K562 (cell line): ENCODE results near the gene HSD17B1. TPM values are rescaled to one million over a fixed set of nuclear protein-coding genes. Genes with fewer than 3 reads are reported as not detected.

Experiments used
- BRD9 ChIP-seq: fragments of 450-650 bp; IDR thresholded peaks from 2 replicates; pipeline ENCODE4 v1.6.1; 2018; ENCODE audit warnings: low read depth; ENCODE audit not compliant: partially characterized antibody
- ETV6 ChIP-seq, 3 experiments: fragments of 150-350 bp in 1 of 3; sonication (generic) in 1 of 3; formaldehyde crosslinking in 1 of 3; IDR thresholded peaks; 2 replicates each; pipeline versions ENCODE4 v1.6.1 to v1.8.0; 2014 to 2022; ENCODE audit warnings: borderline replicate concordance in 2 of 3, low read depth in 2 of 3, antibody characterized with exemption in 1 of 3, low read length in 1 of 3, mild to moderate bottlenecking in 1 of 3, missing genetic modification reagents in 1 of 3
- FOS ChIP-seq: IDR thresholded peaks from 3 replicates; pipeline ENCODE4 v1.6.1; 2011; ENCODE audit not compliant: insufficient read length; ENCODE audit errors: extremely low read depth
- HLTF ChIP-seq: fragments of 450-650 bp; IDR thresholded peaks from 2 replicates; pipeline ENCODE4 v1.6.1; 2016
- HNRNPL ChIP-seq: fragments of 200-400 bp; formaldehyde crosslinking; IDR thresholded peaks from 2 replicates; pipeline ENCODE4 v1.6.1; 2017; ENCODE audit warnings: low read depth, mild to moderate bottlenecking, low read length
- MYBL2 ChIP-seq, 2 experiments: fragments of 450-650 bp in 1 of 2; sonication (generic) in 1 of 2; formaldehyde crosslinking in 1 of 2; IDR thresholded peaks; 2 replicates each; pipeline versions ENCODE4 v1.6.1 to v1.8.1; 2017 to 2022; ENCODE audit warnings: borderline replicate concordance in 1 of 2, inconsistent platforms in 1 of 2, low read depth in 1 of 2, mild to moderate bottlenecking in 1 of 2, missing genetic modification reagents in 1 of 2, moderate library complexity in 1 of 2
- PHB2 ChIP-seq: fragments of 450-650 bp; IDR thresholded peaks from 2 replicates; pipeline ENCODE4 v1.6.1; 2017; ENCODE audit warnings: low read depth
- RAD21 ChIP-seq, 2 experiments: fragments of 250-450 bp in 1 of 2; fragments of 450-650 bp in 1 of 2; sonication (Bioruptor Pico) in 1 of 2; formaldehyde crosslinking in 1 of 2; IDR thresholded peaks in 1 of 2; conservative IDR thresholded peaks in 1 of 2; 2 replicates each; pipeline versions ENCODE4 v1.4.0 to v1.8.0; 2020 to 2022; ENCODE audit warnings: mild to moderate bottlenecking in 2 of 2, moderate library complexity in 1 of 2
- SAP30 ChIP-seq: fragments of 200-600 bp; sonication (generic); IDR thresholded peaks from 2 replicates; pipeline ENCODE4 v1.6.1; 2012; ENCODE audit warnings: borderline replicate concordance, low read depth, mild to moderate bottlenecking, moderate library complexity, low read length, control low read depth, inconsistent platforms; ENCODE audit not compliant: insufficient read depth, poor library complexity, severe bottlenecking
- SETDB1 ChIP-seq: IDR thresholded peaks from one replicate; pipeline ENCODE4 v1.6.1; 2012; ENCODE audit warnings: low read length, control low read depth, inconsistent platforms
- TGIF2 ChIP-seq: sonication (generic); formaldehyde crosslinking; IDR thresholded peaks from 2 replicates; pipeline ENCODE4 v1.8.1; 2022; ENCODE audit warnings: mild to moderate bottlenecking, missing genetic modification reagents, moderate library complexity
- WHSC1 ChIP-seq: IDR thresholded peaks from one replicate; pipeline ENCODE4 v1.6.1; 2012; ENCODE audit warnings: low read length, control low read depth, inconsistent platforms
- polyA plus RNA-seq, 8 experiments: library from polyadenylated mRNA; depleted of rRNA in 4 of 8; stranded (reverse) in 5 of 8; unstranded in 3 of 8; fragments of >200 nt; fragmentation: Nextera tagmentation in 2 of 8; fragmentation: Illumina TruSeq in 1 of 8; extraction: Ambion mirVana in 2 of 8; extraction: Trizol in 1 of 8; gene quantifications; 2 replicates each; pipeline versions ENCODE4 v1.2.1 to v1.2.3, GENCODE V29; 2011 to 2014; ENCODE audit warnings: inconsistent platforms in 1 of 8, missing spikeins in 1 of 8
- total RNA-seq, 7 experiments: library from RNA; depleted of rRNA in 6 of 7; stranded (reverse); fragments of >200 nt in 6 of 7; fragmentation: Illumina TruSeq in 2 of 7; extraction: Trizol in 2 of 7; gene quantifications; 2 replicates each; pipeline versions ENCODE4 v1.2.1 to v1.2.3, GENCODE V29; 2011 to 2021; ENCODE audit warnings: low replicate concordance in 1 of 7
- TF ChIP-seq, protein P1 (sequence below): fragments of 250-450 bp; sonication (Bioruptor Pico); IDR thresholded peaks from 2 replicates; pipeline ENCODE4 v1.5.0; 2020; ENCODE audit warnings: mild to moderate bottlenecking
- TF ChIP-seq, protein P2 (sequence below): fragments of 250-450 bp; sonication (Bioruptor Pico); IDR thresholded peaks from 2 replicates; pipeline ENCODE4 v1.8.0; 2022; ENCODE audit warnings: moderate library complexity, mild to moderate bottlenecking, inconsistent platforms
- TF ChIP-seq, protein P3 (sequence below): sonication (generic); formaldehyde crosslinking; IDR thresholded peaks from 2 replicates; pipeline ENCODE4 v1.4.0; 2020; ENCODE audit warnings: mild to moderate bottlenecking, missing genetic modification reagents
- TF ChIP-seq, protein P4 (sequence below): fragments of 450-650 bp; IDR thresholded peaks from 2 replicates; pipeline ENCODE4 v1.6.1; 2016
- TF ChIP-seq, protein P5 (sequence below): sonication (generic); formaldehyde crosslinking; IDR thresholded peaks from 2 replicates; pipeline ENCODE4 v1.9.0; 2022; ENCODE audit warnings: mild to moderate bottlenecking, missing genetic modification reagents
- TF ChIP-seq, protein P6 (sequence below): sonication (generic); formaldehyde crosslinking; IDR thresholded peaks from 2 replicates; pipeline ENCODE4 v1.8.1; 2023; ENCODE audit warnings: mild to moderate bottlenecking, missing genetic modification reagents

Gene HSD17B1
- total and polyA plus RNA-seq, 9 of the 15 experiments (the other 6 are each of a cell fraction or from before 2014, with no cell fraction given) = 0.55 to 21.1 (median 3.6) TPM

DNA sequence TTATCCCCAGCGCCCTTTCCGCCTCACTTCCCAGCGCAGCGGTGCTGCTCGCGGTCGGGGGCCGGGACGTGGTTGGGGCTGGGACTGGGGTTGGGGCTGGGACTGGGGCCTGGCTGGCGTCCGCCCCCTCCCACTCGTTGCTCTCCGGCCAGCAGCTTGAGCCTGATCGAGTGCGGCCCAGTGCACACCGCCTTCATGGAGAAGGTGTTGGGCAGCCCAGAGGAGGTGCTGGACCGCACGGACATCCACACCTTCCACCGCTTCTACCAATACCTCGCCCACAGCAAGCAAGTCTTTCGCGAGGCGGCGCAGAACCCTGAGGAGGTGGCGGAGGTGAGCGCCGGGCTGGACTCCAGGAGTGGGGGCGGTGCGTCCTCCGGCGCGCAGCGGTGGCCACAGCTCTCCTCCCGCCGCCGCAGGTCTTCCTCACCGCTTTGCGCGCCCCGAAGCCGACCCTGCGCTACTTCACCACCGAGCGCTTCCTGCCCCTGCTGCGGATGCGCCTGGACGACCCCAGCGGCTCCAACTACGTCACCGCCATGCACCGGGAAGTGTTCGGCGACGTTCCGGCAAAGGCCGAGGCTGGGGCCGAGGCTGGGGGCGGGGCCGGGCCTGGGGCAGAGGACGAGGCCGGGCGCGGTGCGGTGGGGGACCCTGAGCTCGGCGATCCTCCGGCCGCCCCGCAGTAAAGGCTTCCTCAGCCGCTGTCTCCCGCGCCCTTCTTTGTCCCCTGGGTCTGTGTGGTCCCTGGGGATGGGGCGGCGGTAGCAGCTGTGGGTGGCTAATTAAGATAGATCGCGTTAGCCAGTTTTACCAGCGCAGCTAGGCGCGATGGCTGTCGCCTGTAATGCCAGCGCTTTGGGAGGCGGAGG lies 1.8 kb downstream of the HSD17B1 start (continued):
- TF ChIP-seq SAP30 (no peak), HNRNPL (no peak), BRD9 (no peak), SETDB1 (no peak), FOS (no peak), RAD21 (CRISPR knock-in tag; conservative IDR thresholded peaks at IDR 0.05 in 1 of 2, IDR thresholded peaks at IDR 0.05 in 1 of 2) (no peak), TGIF2 (CRISPR knock-in tag) (no peak), HLTF (0 out of 2 replicates have a peak, but pooled peaks have one; percentile 28), MYBL2 (IDR thresholded peaks at IDR 0.05; ENCODE audit: low read depth) (no peak), MYBL2 (CRISPR knock-in tag; IDR thresholded peaks at IDR 0.05; ENCODE audit: borderline replicate concordance) (no peak), ETV6 (IDR thresholded peaks at IDR 0.05; ENCODE audit: borderline replicate concordance in 1 of 2, low read depth in 2 of 2, low read length in 1 of 2) (0 out of 4 replicates have a peak, but pooled peaks of 1 of the 2 experiments have one; percentile 8), ETV6 (CRISPR knock-in tag; IDR thresholded peaks at IDR 0.05; ENCODE audit: borderline replicate concordance) (no peak), WHSC1 (no peak), PHB2 (no peak)
- TF ChIP-seq, protein P1, sequence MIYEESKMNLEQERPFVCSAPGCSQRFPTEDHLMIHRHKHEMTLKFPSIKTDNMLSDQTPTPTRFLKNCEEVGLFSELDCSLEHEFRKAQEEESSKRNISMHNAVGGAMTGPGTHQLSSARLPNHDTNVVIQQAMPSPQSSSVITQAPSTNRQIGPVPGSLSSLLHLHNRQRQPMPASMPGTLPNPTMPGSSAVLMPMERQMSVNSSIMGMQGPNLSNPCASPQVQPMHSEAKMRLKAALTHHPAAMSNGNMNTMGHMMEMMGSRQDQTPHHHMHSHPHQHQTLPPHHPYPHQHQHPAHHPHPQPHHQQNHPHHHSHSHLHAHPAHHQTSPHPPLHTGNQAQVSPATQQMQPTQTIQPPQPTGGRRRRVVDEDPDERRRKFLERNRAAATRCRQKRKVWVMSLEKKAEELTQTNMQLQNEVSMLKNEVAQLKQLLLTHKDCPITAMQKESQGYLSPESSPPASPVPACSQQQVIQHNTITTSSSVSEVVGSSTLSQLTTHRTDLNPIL (CRISPR knock-in tag) = no peak
- TF ChIP-seq, protein P2, sequence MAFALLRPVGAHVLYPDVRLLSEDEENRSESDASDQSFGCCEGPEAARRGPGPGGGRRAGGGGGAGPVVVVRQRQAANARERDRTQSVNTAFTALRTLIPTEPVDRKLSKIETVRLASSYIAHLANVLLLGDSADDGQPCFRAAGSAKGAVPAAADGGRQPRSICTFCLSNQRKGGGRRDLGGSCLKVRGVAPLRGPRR = no peak
- TF ChIP-seq, protein P3, sequence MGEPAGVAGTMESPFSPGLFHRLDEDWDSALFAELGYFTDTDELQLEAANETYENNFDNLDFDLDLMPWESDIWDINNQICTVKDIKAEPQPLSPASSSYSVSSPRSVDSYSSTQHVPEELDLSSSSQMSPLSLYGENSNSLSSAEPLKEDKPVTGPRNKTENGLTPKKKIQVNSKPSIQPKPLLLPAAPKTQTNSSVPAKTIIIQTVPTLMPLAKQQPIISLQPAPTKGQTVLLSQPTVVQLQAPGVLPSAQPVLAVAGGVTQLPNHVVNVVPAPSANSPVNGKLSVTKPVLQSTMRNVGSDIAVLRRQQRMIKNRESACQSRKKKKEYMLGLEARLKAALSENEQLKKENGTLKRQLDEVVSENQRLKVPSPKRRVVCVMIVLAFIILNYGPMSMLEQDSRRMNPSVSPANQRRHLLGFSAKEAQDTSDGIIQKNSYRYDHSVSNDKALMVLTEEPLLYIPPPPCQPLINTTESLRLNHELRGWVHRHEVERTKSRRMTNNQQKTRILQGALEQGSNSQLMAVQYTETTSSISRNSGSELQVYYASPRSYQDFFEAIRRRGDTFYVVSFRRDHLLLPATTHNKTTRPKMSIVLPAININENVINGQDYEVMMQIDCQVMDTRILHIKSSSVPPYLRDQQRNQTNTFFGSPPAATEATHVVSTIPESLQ (CRISPR knock-in tag) = 0 out of 2 replicates have a peak, but pooled peaks have one; percentile 71
- TF ChIP-seq, protein P4, sequence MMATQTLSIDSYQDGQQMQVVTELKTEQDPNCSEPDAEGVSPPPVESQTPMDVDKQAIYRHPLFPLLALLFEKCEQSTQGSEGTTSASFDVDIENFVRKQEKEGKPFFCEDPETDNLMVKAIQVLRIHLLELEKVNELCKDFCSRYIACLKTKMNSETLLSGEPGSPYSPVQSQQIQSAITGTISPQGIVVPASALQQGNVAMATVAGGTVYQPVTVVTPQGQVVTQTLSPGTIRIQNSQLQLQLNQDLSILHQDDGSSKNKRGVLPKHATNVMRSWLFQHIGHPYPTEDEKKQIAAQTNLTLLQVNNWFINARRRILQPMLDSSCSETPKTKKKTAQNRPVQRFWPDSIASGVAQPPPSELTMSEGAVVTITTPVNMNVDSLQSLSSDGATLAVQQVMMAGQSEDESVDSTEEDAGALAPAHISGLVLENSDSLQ = no peak
- TF ChIP-seq, protein P5, sequence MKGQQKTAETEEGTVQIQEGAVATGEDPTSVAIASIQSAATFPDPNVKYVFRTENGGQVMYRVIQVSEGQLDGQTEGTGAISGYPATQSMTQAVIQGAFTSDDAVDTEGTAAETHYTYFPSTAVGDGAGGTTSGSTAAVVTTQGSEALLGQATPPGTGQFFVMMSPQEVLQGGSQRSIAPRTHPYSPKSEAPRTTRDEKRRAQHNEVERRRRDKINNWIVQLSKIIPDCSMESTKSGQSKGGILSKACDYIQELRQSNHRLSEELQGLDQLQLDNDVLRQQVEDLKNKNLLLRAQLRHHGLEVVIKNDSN (CRISPR knock-in tag) = no peak
- TF ChIP-seq, protein P6, sequence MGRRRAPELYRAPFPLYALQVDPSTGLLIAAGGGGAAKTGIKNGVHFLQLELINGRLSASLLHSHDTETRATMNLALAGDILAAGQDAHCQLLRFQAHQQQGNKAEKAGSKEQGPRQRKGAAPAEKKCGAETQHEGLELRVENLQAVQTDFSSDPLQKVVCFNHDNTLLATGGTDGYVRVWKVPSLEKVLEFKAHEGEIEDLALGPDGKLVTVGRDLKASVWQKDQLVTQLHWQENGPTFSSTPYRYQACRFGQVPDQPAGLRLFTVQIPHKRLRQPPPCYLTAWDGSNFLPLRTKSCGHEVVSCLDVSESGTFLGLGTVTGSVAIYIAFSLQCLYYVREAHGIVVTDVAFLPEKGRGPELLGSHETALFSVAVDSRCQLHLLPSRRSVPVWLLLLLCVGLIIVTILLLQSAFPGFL (CRISPR knock-in tag) = 0 out of 2 replicates have a peak, but pooled peaks have one; percentile 25
